ENCODE data around the gene ADAMTS17.

ADAMTS17 gene

DNA sequence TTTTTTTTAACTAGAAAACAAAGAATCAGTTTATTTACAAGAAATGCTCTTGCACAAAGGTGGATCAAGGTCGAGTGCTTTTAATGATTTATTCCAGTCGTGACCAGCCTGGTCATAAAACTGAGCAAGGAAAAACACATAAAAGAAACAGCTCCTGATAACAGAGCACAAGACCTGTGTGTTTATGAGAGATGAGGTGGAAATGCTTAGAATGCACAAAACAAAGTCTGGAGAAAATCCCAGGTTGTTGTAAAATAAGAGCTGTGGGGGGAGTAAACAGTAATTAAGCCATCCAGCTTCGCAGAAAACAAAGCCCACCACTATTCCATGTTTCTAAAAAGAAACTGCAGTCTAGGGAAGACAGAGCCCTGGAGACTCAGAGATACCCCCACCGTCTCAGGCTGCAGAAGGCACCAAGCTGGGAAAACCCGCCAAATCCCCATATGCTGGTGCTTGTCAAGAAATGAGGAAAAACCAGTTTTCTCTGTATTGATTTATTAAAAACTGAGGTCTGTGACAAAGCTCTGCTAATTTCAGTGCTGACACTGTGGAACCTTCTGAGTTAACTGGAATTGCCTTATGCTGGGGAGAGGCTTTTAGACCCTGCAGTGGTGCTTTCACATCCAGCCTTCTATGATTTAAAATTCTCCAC is 139.3 kb downstream of the ADAMTS17 start:
- TF ChIP-seq, protein P1, sequence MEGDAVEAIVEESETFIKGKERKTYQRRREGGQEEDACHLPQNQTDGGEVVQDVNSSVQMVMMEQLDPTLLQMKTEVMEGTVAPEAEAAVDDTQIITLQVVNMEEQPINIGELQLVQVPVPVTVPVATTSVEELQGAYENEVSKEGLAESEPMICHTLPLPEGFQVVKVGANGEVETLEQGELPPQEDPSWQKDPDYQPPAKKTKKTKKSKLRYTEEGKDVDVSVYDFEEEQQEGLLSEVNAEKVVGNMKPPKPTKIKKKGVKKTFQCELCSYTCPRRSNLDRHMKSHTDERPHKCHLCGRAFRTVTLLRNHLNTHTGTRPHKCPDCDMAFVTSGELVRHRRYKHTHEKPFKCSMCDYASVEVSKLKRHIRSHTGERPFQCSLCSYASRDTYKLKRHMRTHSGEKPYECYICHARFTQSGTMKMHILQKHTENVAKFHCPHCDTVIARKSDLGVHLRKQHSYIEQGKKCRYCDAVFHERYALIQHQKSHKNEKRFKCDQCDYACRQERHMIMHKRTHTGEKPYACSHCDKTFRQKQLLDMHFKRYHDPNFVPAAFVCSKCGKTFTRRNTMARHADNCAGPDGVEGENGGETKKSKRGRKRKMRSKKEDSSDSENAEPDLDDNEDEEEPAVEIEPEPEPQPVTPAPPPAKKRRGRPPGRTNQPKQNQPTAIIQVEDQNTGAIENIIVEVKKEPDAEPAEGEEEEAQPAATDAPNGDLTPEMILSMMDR (IDR thresholded peaks at IDR 0.05; ENCODE audit: borderline replicate concordance, insufficient read depth, low read depth, low read length), result no peak
- H3K4me3 ChIP-seq (ENCODE audit: low read depth, low read length), result no peak overlapping the region

DNA sequence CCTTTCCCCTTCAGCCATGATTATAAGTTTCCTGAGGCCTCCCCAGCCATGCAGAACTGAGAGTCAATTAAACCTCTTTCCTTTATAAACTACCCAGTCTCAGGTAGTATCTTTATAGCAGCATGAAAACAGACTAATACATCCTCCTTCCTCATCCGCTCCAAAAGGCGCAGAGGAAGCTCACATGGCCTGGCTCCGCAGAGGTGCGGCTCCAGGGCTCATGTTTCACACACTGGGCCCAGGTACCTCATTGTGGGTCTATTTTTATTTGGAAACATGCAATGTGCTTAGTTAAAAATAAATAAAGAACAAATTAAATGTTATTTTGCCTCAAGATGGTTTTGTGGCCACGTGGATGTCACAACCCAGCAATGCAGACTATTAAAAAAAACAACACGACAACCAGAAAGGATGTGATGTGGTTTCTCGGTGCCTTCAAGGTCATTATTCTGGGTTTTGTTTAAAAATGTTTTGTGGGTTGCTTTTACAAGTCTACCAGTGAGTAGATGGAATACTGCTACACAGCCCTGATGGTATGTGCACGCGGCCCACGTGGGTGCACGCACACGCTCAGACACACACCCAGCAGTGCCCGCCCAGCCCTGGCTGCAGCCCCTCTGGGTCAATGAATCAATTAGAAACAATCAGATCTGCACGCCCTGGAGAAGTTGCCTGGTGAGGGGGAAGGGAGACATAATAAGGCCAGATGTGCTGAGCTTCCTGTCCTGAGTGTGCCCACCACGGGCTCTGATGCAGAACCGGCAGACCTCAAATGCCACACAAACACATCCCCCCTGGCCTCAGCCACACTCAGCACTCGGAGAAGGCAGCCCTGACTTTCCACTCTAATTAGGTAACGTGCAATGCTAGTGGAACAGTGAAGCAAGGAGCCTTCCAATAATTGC is 140.1 kb downstream of the ADAMTS17 start:
- no peak overlapping the region for H3K4me3 ChIP-seq (ENCODE audit: low read depth, low read length)

DNA sequence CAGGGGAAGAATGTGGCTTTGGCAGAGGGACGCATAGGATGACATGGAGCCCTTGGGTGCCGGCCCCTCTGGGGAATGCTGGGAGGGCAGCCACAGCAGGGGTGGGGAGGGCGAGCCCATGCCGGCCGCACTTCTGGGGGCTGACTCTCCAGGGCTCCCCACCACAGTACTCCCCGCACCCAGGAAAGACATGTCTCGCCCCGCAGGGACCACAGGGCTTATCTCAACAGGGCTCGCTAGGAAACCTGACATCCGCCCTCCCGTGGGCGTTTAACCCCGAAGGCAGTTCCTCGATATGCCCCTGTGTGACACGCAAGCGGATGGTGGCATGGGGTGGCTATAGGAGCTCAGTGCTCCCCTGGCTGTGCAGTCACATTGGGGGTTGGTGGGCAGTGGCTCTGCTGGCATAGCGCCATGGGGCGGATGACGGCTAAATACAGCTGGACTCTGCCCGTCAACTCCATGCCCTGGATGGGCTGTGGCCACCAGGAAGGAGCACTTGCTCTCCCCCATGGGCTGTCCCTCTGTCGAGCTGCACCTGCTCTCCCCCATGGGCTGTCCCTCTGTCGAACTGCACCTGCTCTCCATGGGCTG is 141.4 kb downstream of the ADAMTS17 start:
- TF ChIP-seq, protein P1 (IDR thresholded peaks at IDR 0.05; ENCODE audit: borderline replicate concordance, insufficient read depth, low read depth, low read length), result no peak
- H3K4me3 ChIP-seq (ENCODE audit: low read depth, low read length), result no peak overlapping the region

More for the DNA sequence above, 140.1 kb downstream of the ADAMTS17 start:
- TF ChIP-seq, protein P1 (IDR thresholded peaks at IDR 0.05; ENCODE audit: borderline replicate concordance, insufficient read depth, low read depth, low read length), result no peak

DNA sequence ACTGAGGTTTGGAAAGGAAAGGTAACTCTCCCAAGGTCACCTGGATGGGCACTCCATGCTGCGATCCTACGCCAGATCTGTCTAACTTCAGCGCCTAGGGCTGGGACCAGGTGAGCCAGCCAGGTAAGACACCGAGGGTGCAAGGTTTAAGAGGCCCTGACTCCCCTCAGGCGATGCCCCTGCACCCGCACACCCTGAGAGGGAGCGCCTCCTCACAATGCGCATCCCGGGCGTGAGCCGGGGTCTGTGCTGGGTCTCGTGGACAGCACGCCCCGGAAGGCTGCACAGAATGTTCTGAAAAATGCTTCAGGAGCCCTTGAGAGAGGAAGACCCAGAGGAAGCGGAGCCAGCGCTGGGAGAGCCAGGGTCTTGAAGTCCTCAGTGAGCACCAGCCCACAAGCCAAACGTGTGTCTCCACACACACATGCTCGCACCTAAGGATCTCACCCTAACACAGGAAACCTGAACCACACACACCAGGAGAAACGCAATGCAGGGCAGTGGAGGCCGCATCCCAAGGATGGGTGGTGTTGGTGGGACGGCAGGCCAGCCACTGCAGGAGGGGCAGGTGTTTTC is 142.0 kb downstream of the ADAMTS17 start:
- TF ChIP-seq, protein P1 (IDR thresholded peaks at IDR 0.05; ENCODE audit: borderline replicate concordance, insufficient read depth, low read depth, low read length), result no peak
- H3K4me3 ChIP-seq (ENCODE audit: low read depth, low read length), result no peak overlapping the region

DNA sequence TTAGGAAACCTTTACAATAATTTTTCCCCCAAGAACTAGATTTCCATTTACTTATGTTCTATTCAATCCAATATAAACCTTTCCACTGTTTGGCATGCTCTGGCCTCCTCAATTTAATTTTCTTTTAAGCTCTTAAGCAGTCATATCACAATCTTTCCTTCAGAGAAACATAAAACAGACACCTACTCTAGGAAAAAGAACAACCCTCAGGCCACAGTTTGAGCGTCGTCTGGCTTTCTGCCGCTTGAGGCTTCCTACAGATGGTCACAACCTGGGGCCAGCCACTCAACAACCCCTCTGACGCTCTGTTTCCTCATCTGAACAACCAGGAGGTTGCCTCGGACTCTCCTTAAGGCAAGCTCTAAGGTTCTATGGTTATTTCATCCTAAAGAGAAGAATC is 143.3 kb downstream of the ADAMTS17 start:
- H3K4me3 ChIP-seq (ENCODE audit: low read depth, low read length), result no peak overlapping the region
- TF ChIP-seq, protein P1 (IDR thresholded peaks at IDR 0.05; ENCODE audit: borderline replicate concordance, insufficient read depth, low read depth, low read length), result no peak

DNA sequence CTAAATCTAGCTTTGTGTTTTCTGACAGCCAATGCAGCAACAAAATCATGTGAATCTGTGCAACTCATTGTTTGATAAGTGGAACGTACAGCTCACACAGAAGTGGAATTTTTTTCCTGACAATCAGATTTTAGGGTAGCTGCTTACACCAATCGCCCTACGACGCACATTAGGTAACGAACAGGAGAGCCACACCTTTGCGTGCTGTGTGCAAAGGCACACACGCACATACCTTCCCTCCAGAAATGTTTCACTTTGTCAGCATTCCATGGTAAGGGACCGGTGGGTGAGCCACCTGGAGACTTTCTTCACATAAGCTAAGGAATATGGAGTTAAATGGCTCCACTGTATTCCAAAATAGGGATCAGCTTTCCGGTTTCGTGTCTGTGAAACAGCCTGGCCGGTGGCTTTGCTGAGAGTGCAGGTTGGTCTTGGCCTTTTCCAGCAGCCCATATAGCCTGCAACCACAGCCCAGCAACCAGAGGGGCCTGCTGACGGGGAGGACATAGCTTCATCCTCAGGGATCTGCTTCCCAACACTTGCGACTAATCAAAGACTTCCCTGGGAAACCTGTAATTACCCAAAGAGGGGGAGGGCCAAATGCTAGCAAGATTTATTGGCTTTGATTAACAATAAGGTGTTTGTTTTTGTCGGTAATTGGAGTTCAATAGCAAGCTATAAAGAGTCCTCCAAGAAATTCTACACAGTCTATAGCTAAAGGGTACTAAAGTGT is 145.3 kb downstream of the ADAMTS17 start:
- TF ChIP-seq, protein P1 (IDR thresholded peaks at IDR 0.05; ENCODE audit: borderline replicate concordance, insufficient read depth, low read depth, low read length), result no peak
- no peak overlapping the region for H3K4me3 ChIP-seq (ENCODE audit: low read depth, low read length)

All from GM12875 (cell line).